HepG2 (cell line): ENCODE data around the gene FRMD8. TPM values are rescaled to one million over a fixed set of nuclear protein-coding genes. Genes with fewer than 3 reads are reported as not detected.

ENCODE experiments used
- ATAC-seq: fragments of 200-7000 bp; cut with Tn5 transposase; 3 replicates; pipeline ENCODE4 v1.9.1; 2020; ENCODE audit warnings: mild to moderate bottlenecking, moderate library complexity
- BruUV-seq: library from RNA; stranded (reverse); fragments of 400-500 nt; replicated peaks from 2 replicates; lab custom pipeline; 2021; lab: Mats Ljungman, UMichigan
- CTCF ChIA-PET: fragments of 300-600 bp; formaldehyde crosslinking; extraction: SDS; loops from one replicate; lab custom pipeline; 2021; ENCODE audit warnings: low total read pairs, inconsistent platforms, low intra/inter-chr PET ratio; lab: Yijun Ruan, JAX
- POLR2A ChIA-PET: fragments of 350-600 bp; sonication (Branson Sonifier 250); formaldehyde crosslinking; loops from one replicate; lab custom pipeline; 2020; ENCODE audit warnings: antibody characterized with exemption, inconsistent platforms; lab: Yijun Ruan, JAX
- DNase-seq: peaks from one replicate; pipeline ENCODE4 v3.0.0-alpha.2; 2015; ENCODE audit warnings: low spot score
- FAIRE-seq: peaks from 3 replicates; lab custom pipeline; 2011; peaks lifted over from hg19 to GRCh38; lab: Jason Lieb, UNC
- H2AFZ ChIP-seq: one replicate; pipeline ENCODE4 v1.6.1; 2011; ENCODE audit warnings: low read length, inconsistent platforms
- H3K27ac ChIP-seq: fragments of 300-600 bp; 3 replicates; pipeline ENCODE4 v1.8.0; 2011; ENCODE audit warnings: mixed run types, mild to moderate bottlenecking, mixed read lengths, low read length, inconsistent platforms; ENCODE audit not compliant: insufficient read depth; ENCODE audit errors: extremely low read length
- H3K27me3 ChIP-seq, 2 experiments: fragments of 200-600 bp in 1 of 2; 2 replicates in 1 of 2; 3 replicates in 1 of 2; pipeline versions ENCODE4 v1.6.0 to v1.8.0; 2011; ENCODE audit warnings: low read length in 2 of 2, mild to moderate bottlenecking in 2 of 2, moderate library complexity in 2 of 2, inconsistent platforms in 1 of 2; ENCODE audit not compliant: insufficient read depth in 2 of 2, control insufficient read depth in 1 of 2
- H3K36me3 ChIP-seq, 2 experiments: fragments of 200-600 bp in 1 of 2; replicated peaks in 1 of 2; 2 replicates in 1 of 2; 3 replicates in 1 of 2; pipeline versions ENCODE4 v1.5.1 to v1.8.0; 2011; ENCODE audit warnings: low read length in 2 of 2, inconsistent platforms in 1 of 2; ENCODE audit not compliant: insufficient read depth in 2 of 2, control insufficient read depth in 1 of 2
- H3K4me1 ChIP-seq: 2 replicates; pipeline ENCODE4 v1.5.1; 2012; ENCODE audit warnings: low read length, inconsistent platforms; ENCODE audit not compliant: insufficient read depth
- H3K4me2 ChIP-seq: 2 replicates; pipeline ENCODE4 v1.6.0; 2011; ENCODE audit warnings: low read depth, low read length, inconsistent platforms
- H3K4me3 ChIP-seq, 3 experiments: fragments of 200-600 bp in 1 of 3; sonication (generic), shearing (Covaris generic) in 1 of 3; replicated peaks in 1 of 3; 2 replicates each; pipeline ENCODE4 v1.5.1; 2011 to 2016; ENCODE audit warnings: low read length in 3 of 3, inconsistent platforms in 2 of 3, low read depth in 2 of 3, mild to moderate bottlenecking in 2 of 3, control low read depth in 1 of 3, mixed read lengths in 1 of 3; ENCODE audit not compliant: insufficient read depth in 1 of 3
- H3K79me2 ChIP-seq: one replicate; pipeline ENCODE4 v1.6.1; 2011; ENCODE audit warnings: low read length, inconsistent platforms; ENCODE audit not compliant: insufficient read depth
- H3K9ac ChIP-seq: 2 replicates; pipeline ENCODE4 v1.6.0; 2011; ENCODE audit warnings: mild to moderate bottlenecking, low read depth, low read length, inconsistent platforms; ENCODE audit not compliant: insufficient read depth
- H3K9me3 ChIP-seq: 2 replicates; pipeline ENCODE4 v1.5.1; 2012; ENCODE audit warnings: mild to moderate bottlenecking, low read length
- H4K20me1 ChIP-seq: 2 replicates; pipeline ENCODE4 v1.6.0; 2011; ENCODE audit warnings: inconsistent platforms, mild to moderate bottlenecking, low read length, moderate library complexity; ENCODE audit not compliant: insufficient read depth
- CBX2 ChIP-seq, 2 experiments: fragments of 200-600 bp in 1 of 2; sonication (generic); formaldehyde crosslinking in 1 of 2; IDR thresholded peaks; 2 replicates each; pipeline versions ENCODE4 v1.7.0 to v1.8.1; 2018 to 2022; ENCODE audit warnings: low read depth in 2 of 2, low read length in 1 of 2, mild to moderate bottlenecking in 1 of 2, missing genetic modification reagents in 1 of 2
- CREM ChIP-seq, 2 experiments: sonication (generic) in 1 of 2; formaldehyde crosslinking in 1 of 2; IDR thresholded peaks; 2 replicates each; pipeline versions ENCODE4 v1.4.0 to v1.6.1; 2016 to 2020; ENCODE audit warnings: antibody characterized with exemption in 1 of 2, mild to moderate bottlenecking in 1 of 2, missing genetic modification reagents in 1 of 2
- NFYB ChIP-seq: sonication (generic); formaldehyde crosslinking; IDR thresholded peaks from 2 replicates; pipeline ENCODE4 v1.4.0; 2020; ENCODE audit warnings: missing genetic modification reagents
- NR2C2 ChIP-seq: sonication (generic); formaldehyde crosslinking; IDR thresholded peaks from 2 replicates; pipeline ENCODE4 v1.4.0; 2020; ENCODE audit warnings: missing genetic modification reagents, mild to moderate bottlenecking, moderate library complexity, borderline replicate concordance
- NR2F6 ChIP-seq, 2 experiments: IDR thresholded peaks; 2 replicates each; pipeline ENCODE4 v1.6.1; 2016; ENCODE audit warnings: antibody characterized with exemption in 1 of 2, mild to moderate bottlenecking in 1 of 2
- PLSCR1 ChIP-seq: sonication (generic); formaldehyde crosslinking; IDR thresholded peaks from 2 replicates; pipeline ENCODE4 v1.5.0; 2020; ENCODE audit warnings: missing genetic modification reagents, mild to moderate bottlenecking, borderline replicate concordance
- ZNF792 ChIP-seq: IDR thresholded peaks from 2 replicates; pipeline ENCODE4 v1.6.1; 2016
- ZNF816 ChIP-seq: sonication (generic); formaldehyde crosslinking; IDR thresholded peaks from 2 replicates; pipeline ENCODE4 v1.8.0; 2022; ENCODE audit warnings: missing genetic modification reagents, mild to moderate bottlenecking, borderline replicate concordance
- ZXDC ChIP-seq: sonication (generic); formaldehyde crosslinking; IDR thresholded peaks from 2 replicates; pipeline ENCODE4 v1.5.0; 2020; ENCODE audit warnings: mild to moderate bottlenecking, missing genetic modification reagents
- ZZZ3 ChIP-seq: sonication (generic); formaldehyde crosslinking; IDR thresholded peaks from 2 replicates; pipeline ENCODE4 v1.4.0; 2020; ENCODE audit warnings: missing genetic modification reagents, mild to moderate bottlenecking, borderline replicate concordance
- WGBS: methylation state at CpG from one replicate; pipeline ENCODE4 v1.1.6; 2017; ENCODE audit warnings: low lambda C conversion rate; 5-methylcytosine and 5-hydroxymethylcytosine counted together
- in situ Hi-C: cut with HindIII; loops from 2 replicates; pipeline ENCODE4 v1.10.0; 2017; ENCODE audit warnings: low pct_unique_long_range_greater_than_20kb; ENCODE audit not compliant: extremely low pct_ligation_motif_present
- intact Hi-C: fragments of 100-400 bp; cut with micrococcal nuclease; formaldehyde crosslinking; loops from one replicate; pipeline ENCODE4 v1.10.0; 2022; ENCODE audit not compliant: unreplicated experiment
- polyA plus RNA-seq, 8 experiments: library from polyadenylated mRNA; depleted of rRNA in 3 of 8; stranded (reverse) in 7 of 8; unstranded in 1 of 8; fragments of >200 nt; fragmentation: Illumina TruSeq in 4 of 8; extraction: Trizol in 4 of 8; gene quantifications; 2 replicates each; pipeline versions ENCODE4 v1.2.1 to v1.2.3, GENCODE V29; 2011 to 2016; ENCODE audit warnings: low read depth in 4 of 8, missing spikeins in 1 of 8, mixed read lengths in 1 of 8; ENCODE audit not compliant: insufficient read depth in 1 of 8
- total RNA-seq, 5 experiments: library from RNA; depleted of rRNA; stranded (reverse); fragments of >200 nt; fragmentation: Illumina TruSeq; extraction: Trizol; gene quantifications; 2 replicates each; pipeline ENCODE4 v1.2.3, GENCODE V29; 2016; ENCODE audit warnings: low read depth in 1 of 5

FRMD8 gene
- total and polyA plus RNA-seq, 2 of the 13 experiments (the other 11 are each of a cell fraction or from before 2014, with no cell fraction given) = 5.8 to 20.6 TPM

- TF ChIP-seq PLSCR1 (CRISPR knock-in tag) (no peak), NR2F6 (IDR thresholded peaks at IDR 0.05) (no peak), NR2F6 (CRISPR knock-in tag; IDR thresholded peaks at IDR 0.05) (no peak), CBX2 (IDR thresholded peaks at IDR 0.05; ENCODE audit: low read depth, low read length) (no peak), CBX2 (CRISPR knock-in tag; IDR thresholded peaks at IDR 0.05; ENCODE audit: low read depth) (no peak), NR2C2 (CRISPR knock-in tag) (no peak)
Observed at GRCh38 chr11:65338676-65339075, 47.8 kb upstream of the FRMD8 start (continued).

GRCh38 chr11:65340226-65340625, 46.2 kb upstream of the FRMD8 start:
- ATAC-seq (no peak), FAIRE-seq (no peak), DNase-seq (no peak)
- H3K9me3 ChIP-seq = no peaks in the 10 kb centered on the region
- no peaks in the 10 kb centered on the region for H4K20me1 ChIP-seq
- peaks cover 31% of the 10 kb centered on the region for H3K79me2 ChIP-seq
- H3K4me2 ChIP-seq = no peak overlapping the region
- H3K4me1 ChIP-seq = peaks cover 7% of the 10 kb centered on the region
- in situ Hi-C loops (no loop called here), intact Hi-C loops (no loop called here)
- no peak overlapping the region for H3K9ac ChIP-seq
- H3K4me3 ChIP-seq = no peak overlapping the region
- BruUV-seq = no TSS peak
- ChIA-PET CTCF (no interaction called here), POLR2A (no interaction called here)
- peaks cover 31 to 55% of the 10 kb centered on the region in 2 experiments for H3K36me3 ChIP-seq
- no peak overlapping the region for H3K27ac ChIP-seq
- TF ChIP-seq ZZZ3 (no peak), NFYB (no peak), ZNF816 (CRISPR knock-in tag) (no peak), CREM (IDR thresholded peaks at IDR 0.05) (no peak), CREM (CRISPR knock-in tag; IDR thresholded peaks at IDR 0.05) (no peak), ZXDC (CRISPR knock-in tag) (no peak), ZNF792 (no peak)
- H3K27me3 ChIP-seq = no peaks in the 10 kb centered on the region
- H2AFZ ChIP-seq = no peak overlapping the region
- over 99% methylated on average over 11 of the region's 11 CpGs for WGBS
